RWPE1 (cell line): ENCODE measurements around the gene TMEM94.
"Not testable (repeated sequence)": the region's sequence is repeated elsewhere in the genome, so short reads cannot be mapped to it uniquely, and the experiment has no call there.

Experiments used
- CTCF ChIA-PET: fragments of 350-600 bp; sonication (Branson Sonifier 250); formaldehyde crosslinking; extraction: SDS; loops from one replicate; lab custom pipeline; 2021; lab: Yijun Ruan, JAX
- POLR2A ChIA-PET: fragments of 400-600 bp; formaldehyde crosslinking; extraction: SDS; loops from one replicate; lab custom pipeline; 2020; ENCODE audit warnings: antibody characterized with exemption; ENCODE audit not compliant: low non-redundant PET; lab: Yijun Ruan, JAX
- DNase-seq: peaks from one replicate; pipeline ENCODE4 v3.0.0; 2012; ENCODE audit warnings: low spot score
- H3K27ac ChIP-seq: fragments of 450-650 bp; 2 replicates; pipeline ENCODE4 v1.5.1; 2017
- TF ChIP-seq, protein P1 (sequence below): fragments of 450-650 bp; conservative IDR thresholded peaks from 2 replicates; pipeline ENCODE4 v1.5.1; 2017; ENCODE audit warnings: low read depth, mild to moderate bottlenecking

TMEM94 gene

DNA sequence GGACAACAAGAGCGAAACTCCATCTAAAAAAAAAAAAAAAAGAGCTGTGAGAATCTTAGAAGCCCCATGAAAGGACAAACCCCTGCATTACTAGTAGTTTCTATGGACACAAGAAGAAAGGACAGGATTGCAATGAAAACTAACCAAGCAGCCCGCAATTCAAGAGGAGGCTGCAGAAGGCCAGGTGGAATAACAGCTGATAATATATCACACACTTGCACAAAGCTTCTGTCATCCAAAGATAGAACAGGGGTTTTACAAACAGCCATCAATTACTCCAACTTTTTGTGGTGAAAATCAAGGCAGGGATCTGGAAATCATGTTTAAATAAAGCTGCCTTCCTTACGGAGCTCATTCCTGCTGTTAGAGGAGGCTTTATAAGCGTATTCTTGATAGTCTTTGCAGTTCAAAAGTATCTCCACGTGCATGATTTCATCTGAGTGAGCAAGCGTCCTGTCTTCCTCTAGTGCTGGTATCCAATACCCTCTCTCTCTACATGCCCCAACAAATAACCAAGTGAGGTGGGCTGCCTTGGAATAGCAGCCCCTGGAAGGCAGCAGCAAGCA lies 23.1 kb upstream of the TMEM94 start:
- no peak overlapping the region for H3K27ac ChIP-seq
- CTCF ChIA-PET, result no interaction called here
- POLR2A ChIA-PET, result no interaction called here
- TF ChIP-seq, protein P1, sequence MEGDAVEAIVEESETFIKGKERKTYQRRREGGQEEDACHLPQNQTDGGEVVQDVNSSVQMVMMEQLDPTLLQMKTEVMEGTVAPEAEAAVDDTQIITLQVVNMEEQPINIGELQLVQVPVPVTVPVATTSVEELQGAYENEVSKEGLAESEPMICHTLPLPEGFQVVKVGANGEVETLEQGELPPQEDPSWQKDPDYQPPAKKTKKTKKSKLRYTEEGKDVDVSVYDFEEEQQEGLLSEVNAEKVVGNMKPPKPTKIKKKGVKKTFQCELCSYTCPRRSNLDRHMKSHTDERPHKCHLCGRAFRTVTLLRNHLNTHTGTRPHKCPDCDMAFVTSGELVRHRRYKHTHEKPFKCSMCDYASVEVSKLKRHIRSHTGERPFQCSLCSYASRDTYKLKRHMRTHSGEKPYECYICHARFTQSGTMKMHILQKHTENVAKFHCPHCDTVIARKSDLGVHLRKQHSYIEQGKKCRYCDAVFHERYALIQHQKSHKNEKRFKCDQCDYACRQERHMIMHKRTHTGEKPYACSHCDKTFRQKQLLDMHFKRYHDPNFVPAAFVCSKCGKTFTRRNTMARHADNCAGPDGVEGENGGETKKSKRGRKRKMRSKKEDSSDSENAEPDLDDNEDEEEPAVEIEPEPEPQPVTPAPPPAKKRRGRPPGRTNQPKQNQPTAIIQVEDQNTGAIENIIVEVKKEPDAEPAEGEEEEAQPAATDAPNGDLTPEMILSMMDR, result no peak
- DNase-seq, result no peak

- POLR2A ChIA-PET, DNase-seq, H3K27ac ChIP-seq: not testable (repeated sequence)
- CTCF ChIA-PET, result interaction anchor here (0.6 kb wide), 1 partner anchor 68 kb away, joined by 3 read pairs; no protein-coding TSS in a partner anchor
Measured at GRCh38 chr17:75434433-75434832, 22.0 kb upstream of the TMEM94 start.

GRCh38 chr17:75437404-75437803 lies 19.0 kb upstream of the TMEM94 start:
- POLR2A ChIA-PET, CTCF ChIA-PET, DNase-seq, H3K27ac ChIP-seq: not testable (repeated sequence)

DNA sequence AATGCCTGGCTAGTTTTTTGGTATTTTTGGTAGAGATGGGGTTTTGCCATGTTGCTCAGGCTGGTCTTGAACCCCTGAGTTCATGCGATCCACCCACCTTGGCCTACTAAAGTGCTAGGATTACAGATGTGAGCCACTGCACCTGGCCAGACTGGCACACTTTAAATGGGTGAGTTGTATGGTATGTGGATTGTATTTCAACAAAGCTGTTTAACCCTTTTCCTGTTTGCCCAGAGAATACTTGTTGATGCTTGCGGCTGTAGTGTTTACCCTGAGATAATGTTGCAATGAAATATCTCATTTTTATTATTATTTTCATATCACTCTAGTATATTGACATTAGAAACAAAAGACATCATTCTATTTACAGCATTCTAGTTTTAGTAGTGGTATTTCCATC lies 17.1 kb upstream of the TMEM94 start:
- ChIA-PET POLR2A (no interaction called here), CTCF (no interaction called here)
- DNase-seq, result no peak
- no peak overlapping the region for H3K27ac ChIP-seq
- TF ChIP-seq, protein P1, result no peak

DNA sequence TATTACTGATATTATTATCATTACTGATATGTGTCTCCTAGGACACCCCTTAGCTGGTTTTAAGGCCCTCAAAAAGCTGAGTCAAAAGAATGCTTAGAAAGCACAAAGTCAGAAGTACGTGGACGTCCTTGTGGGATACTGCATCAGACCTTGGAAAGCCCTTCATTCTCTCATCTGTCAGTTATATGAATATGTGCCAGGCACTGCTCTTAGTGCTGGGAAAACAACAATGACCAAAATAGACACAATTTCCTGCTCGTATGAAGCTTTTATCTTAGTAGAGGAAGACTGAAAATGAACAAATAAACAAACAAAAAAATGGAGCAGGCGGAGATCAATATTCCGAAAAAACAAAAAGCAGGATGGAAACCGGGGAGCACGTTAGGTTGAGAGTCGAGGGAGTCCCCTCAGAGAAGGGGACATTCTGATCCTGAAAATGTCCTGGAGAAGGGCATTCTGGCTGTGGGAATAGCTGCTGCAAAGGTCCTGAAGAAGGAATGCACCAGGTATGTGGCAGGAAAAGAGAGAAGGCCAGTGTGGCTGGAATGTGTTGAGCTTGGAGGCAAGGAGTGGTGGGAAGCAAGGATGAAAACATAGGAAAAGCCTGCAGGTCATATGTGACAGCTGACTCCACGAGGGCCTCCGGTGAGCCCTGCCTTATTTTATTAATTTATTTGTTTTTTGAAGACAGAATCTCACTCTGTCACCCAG lies 15.5 kb upstream of the TMEM94 start:
- POLR2A ChIA-PET, result no interaction called here

DNA sequence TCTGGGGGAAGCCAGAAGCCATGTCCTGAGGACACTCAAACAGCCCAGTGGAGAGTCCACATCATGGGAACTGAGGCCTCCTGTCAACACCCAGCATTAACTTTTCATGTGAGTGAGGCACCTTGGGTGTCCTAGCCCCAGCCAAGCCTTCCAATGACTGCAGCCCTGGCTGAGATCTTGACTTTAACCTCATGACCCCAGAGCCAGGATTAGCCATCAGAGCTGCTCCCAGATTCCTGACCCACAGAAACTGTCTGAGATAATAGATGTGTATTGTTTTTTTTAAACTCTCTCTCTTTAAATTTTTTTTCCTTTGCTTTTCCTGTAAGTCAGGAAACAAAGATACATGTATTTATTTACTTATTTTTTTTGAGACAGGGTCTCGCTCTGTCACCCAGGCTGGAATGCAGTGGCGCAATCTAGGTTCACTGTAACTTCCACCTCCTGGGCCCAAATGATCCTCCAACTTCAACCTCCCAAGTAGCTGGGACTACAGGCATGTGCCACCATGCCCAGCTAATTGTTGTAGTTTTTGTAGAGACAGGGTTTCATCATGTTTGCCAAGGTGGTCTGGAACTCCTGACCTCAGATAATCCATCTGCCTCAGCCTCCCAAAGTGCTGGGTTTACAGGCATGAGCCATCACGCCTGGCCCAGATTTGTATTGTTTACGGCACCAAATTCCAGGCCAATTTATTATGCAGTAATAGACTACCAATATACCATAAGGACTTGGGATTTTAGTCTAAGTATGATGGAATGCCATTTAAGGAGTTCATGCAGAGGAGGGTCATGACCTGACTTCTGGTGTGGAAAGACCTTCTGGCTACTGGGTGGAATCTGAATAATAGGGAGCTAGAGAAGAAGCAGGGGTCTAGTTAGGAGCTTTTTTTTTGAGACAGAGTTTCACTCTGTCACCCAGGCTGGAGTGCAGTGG lies 14.0 kb upstream of the TMEM94 start:
- CTCF ChIA-PET, result no interaction called here
- POLR2A ChIA-PET, result no interaction called here
- TF ChIP-seq, protein P1, result no peak
- peak overlapping the region; percentile 25; the same call in 1 of the 2 replicates for H3K27ac ChIP-seq
- DNase-seq, result no peak

More for the DNA sequence above, 15.5 kb upstream of the TMEM94 start:
- CTCF ChIA-PET, result interaction anchor here (0.5 kb wide), 1 partner anchor 327 kb away, joined by 3 read pairs; no protein-coding TSS in a partner anchor
- TF ChIP-seq, protein P1, result no peak
- no peak for DNase-seq
- no peak overlapping the region for H3K27ac ChIP-seq

GRCh38 chr17:75445296-75445695 lies 11.1 kb upstream of the TMEM94 start:
- no peak for DNase-seq
- H3K27ac ChIP-seq, result no peak overlapping the region
- ChIA-PET CTCF (interaction anchor here (0.6 kb wide), 1 partner anchor 18 kb away, joined by 3 read pairs; no protein-coding TSS in a partner anchor), POLR2A (no interaction called here)
- TF ChIP-seq, protein P1, result no peak

GRCh38 chr17:75445896-75446295 lies 10.5 kb upstream of the TMEM94 start:
- DNase-seq, CTCF ChIA-PET, H3K27ac ChIP-seq, POLR2A ChIA-PET: not testable (repeated sequence)
